Kidney epithelial cell (primary cell): ENCODE measurements around the gene STK11IP. TPM values are rescaled to one million over a fixed set of nuclear protein-coding genes. Genes with fewer than 3 reads are reported as not detected.
A peak's percentile ranks its signal among the peaks of the same experiment; 100 is the strongest.

Experiments
- DNase-seq: peaks from one replicate; pipeline ENCODE4 v3.0.0-alpha.2; 2010; ENCODE audit warnings: low read depth
- H3K27me3 ChIP-seq: 2 replicates; pipeline ENCODE4 v1.6.0; 2011; ENCODE audit warnings: low read length; ENCODE audit not compliant: control insufficient read depth, insufficient read depth
- H3K36me3 ChIP-seq: 2 replicates; pipeline ENCODE4 v1.5.1; 2011; ENCODE audit warnings: low read length; ENCODE audit not compliant: control insufficient read depth, insufficient read depth
- H3K4me3 ChIP-seq: 2 replicates; pipeline ENCODE4 v1.5.1; 2011; ENCODE audit warnings: low read depth, mild to moderate bottlenecking, control low read depth, low read length
- CTCF ChIP-seq: IDR thresholded peaks from 2 replicates; pipeline ENCODE4 v1.5.1; 2011; ENCODE audit warnings: mild to moderate bottlenecking, moderate library complexity, low read length, control low read depth, inconsistent platforms; ENCODE audit not compliant: insufficient read depth, poor library complexity, severe bottlenecking
- total RNA-seq: library from RNA; depleted of rRNA; stranded (reverse); fragments of >200 nt; gene quantifications from 2 replicates; pipeline ENCODE4 v1.2.3, GENCODE V29; 2015

STK11IP gene
- total RNA-seq, 1 donor from 2014 or later, result 22.2 TPM

DNA sequence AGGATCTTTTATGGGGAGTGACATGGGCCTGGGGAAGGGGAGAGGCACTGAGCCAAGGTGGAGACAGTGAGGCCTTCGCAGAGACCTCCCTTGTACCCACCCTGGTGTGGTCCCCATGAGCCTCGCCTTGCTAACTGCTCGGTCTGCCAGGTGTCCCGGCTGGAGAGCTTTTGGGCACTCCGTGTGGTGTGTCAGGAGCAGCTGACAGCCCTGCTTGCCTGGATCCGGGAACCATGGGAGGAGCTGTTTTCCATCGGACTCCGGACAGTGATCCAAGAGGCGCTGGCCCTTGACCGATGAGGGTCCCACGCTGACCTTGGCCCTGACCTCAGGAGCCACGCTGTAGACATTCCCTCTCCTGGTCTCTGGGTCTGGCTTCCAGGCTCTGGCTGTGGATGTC lies 18.2 kb downstream of the STK11IP start:
- Histone ChIP-seq H3K36me3 (no peaks in the 10 kb centered on the region), H3K4me3 (no peak overlapping the region), H3K27me3 (no peaks in the 10 kb centered on the region)
- no peak for DNase-seq
- no peak for TF ChIP-seq CTCF

- no peaks in the 10 kb centered on the region for H3K27me3 ChIP-seq
- no peak for DNase-seq
- no peak overlapping the region for H3K4me3 ChIP-seq
- no peaks in the 10 kb centered on the region for H3K36me3 ChIP-seq
- TF ChIP-seq CTCF, result no peak
These were observed 18.9 kb downstream of the STK11IP start for GRCh38 chr2:219616550-219616949.

DNA sequence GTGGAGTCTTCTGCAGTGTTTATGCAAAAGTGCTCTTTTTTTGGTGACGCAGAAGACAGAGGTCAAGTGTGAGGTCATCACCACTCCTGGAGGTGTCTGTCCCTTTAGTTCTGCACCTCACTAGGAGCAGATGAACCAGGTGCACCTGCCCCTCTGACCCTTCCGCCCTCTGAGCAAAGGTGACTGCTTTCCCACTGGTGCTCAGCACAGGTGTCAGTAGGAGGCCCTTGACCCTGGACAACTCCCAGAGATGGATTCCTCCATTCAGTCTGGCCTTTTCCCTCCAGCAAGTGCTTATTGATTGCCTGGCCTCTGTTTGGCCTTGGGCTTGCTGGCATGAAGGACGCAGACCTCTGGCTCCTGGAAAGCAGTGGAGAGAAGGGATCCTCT lies 21.1 kb downstream of the STK11IP start:
- no peak overlapping the region for H3K4me3 ChIP-seq
- no peaks in the 10 kb centered on the region for H3K27me3 ChIP-seq
- DNase-seq, result no peak
- no peaks in the 10 kb centered on the region for H3K36me3 ChIP-seq
- TF ChIP-seq CTCF, result no peak

GRCh38 chr2:219619235-219619634 lies 21.6 kb downstream of the STK11IP start:
- Histone ChIP-seq H3K27me3 (no peaks in the 10 kb centered on the region), H3K36me3 (no peaks in the 10 kb centered on the region), H3K4me3 (no peak overlapping the region)
- peak; percentile 8 for TF ChIP-seq CTCF
- DNase-seq, result no peak

GRCh38 chr2:219620546-219620945 lies 22.9 kb downstream of the STK11IP start:
- no peak for DNase-seq
- no peak for TF ChIP-seq CTCF
- H3K4me3 ChIP-seq, result no peak overlapping the region
- H3K27me3 ChIP-seq, result no peaks in the 10 kb centered on the region
- H3K36me3 ChIP-seq, result no peaks in the 10 kb centered on the region

DNA sequence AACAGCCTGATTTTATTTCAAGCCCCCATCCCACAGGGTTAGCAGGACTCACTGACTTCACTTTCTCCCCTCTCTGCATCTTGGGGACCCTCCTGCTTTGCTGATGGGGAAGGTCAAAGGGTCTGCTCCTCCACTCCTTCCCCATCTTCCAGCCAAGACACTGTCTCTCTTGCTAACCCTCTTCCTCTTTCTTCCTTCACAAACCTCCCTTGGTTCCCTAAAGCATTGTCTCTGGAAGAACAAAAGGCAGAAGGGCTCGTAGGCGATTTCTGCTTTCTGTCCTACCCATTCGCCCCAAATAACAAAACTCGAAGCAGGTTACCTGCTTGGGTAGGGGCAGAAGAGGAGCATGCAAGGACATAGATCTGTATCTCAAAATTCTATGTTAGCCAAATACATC lies 24.3 kb downstream of the STK11IP start:
- H3K27me3 ChIP-seq, result no peaks in the 10 kb centered on the region
- TF ChIP-seq CTCF, result no peak
- DNase-seq, result no peak
- no peaks in the 10 kb centered on the region for H3K36me3 ChIP-seq
- no peak overlapping the region for H3K4me3 ChIP-seq
